ENCODE results near the gene NUP93.

NUP93 gene

DNA sequence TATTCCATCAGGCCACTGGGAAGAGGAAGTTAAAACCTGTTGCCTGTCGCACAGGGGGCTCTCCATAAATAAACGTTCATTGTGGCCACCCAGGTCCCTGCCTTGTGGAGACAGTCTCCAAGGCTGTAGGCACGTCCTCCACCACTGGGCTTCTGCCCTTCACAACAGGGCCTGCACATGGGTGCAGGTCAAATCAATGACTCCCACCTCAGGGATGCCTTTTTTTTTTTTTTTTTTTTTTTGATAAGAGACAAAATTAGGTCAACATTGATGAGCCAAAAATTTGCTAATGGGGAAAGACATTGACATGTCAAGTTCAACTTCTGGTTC lies 122.4 kb downstream of the NUP93 start:
- Histone ChIP-seq H3K9me3 (ENCODE audit: control insufficient read depth in 2 of 2, low read length in 2 of 2) (no peaks in the 10 kb centered on the region), H3K36me3 (ENCODE audit: control insufficient read depth in 2 of 2, insufficient read depth in 2 of 2, low read length in 2 of 2) (no peaks in the 10 kb centered on the region), H3K4me3 (ENCODE audit: low read length in 2 of 2) (no peak overlapping the region), H3K9ac (ENCODE audit: low read depth in 1 of 2, low read length in 2 of 2) (no peak overlapping the region), H3K4me1 (ENCODE audit: control insufficient read depth in 2 of 2, insufficient read depth in 2 of 2, low read length in 2 of 2) (peaks cover 0 to 3% of the 10 kb centered on the region in 2 donors), H3K27ac (ENCODE audit: low read depth in 2 of 2, low read length in 2 of 2) (no peak overlapping the region), H3K27me3 (ENCODE audit: control insufficient read depth in 2 of 2, insufficient read depth in 2 of 2, low read length in 2 of 2) (no peaks in the 10 kb centered on the region)

DNA sequence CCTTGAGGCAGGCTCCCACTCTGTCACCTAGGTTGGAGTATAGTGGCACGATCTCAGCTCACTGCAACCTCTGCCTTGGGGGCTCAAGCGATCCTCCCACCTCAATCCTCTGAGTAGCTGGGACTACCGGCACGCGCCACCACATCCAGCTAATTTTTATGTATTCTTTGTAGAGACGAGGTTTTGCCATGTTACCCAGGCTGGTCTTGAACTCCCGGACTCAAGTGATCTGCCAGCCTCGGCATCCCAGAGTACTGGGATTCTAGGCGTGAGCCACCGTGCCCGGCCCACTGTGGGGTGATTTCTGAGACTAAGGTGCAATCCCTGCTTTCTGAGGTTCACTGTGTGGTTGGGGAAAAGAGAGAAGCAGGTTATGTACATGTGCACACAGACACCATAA lies 123.0 kb downstream of the NUP93 start:
- Histone ChIP-seq H3K27me3 (ENCODE audit: control insufficient read depth in 2 of 2, insufficient read depth in 2 of 2, low read length in 2 of 2) (no peaks in the 10 kb centered on the region), H3K9ac (ENCODE audit: low read depth in 1 of 2, low read length in 2 of 2) (no peak overlapping the region), H3K27ac (ENCODE audit: low read depth in 2 of 2, low read length in 2 of 2) (no peak overlapping the region), H3K4me1 (ENCODE audit: control insufficient read depth in 2 of 2, insufficient read depth in 2 of 2, low read length in 2 of 2) (peaks cover 0 to 3% of the 10 kb centered on the region in 2 donors), H3K4me3 (ENCODE audit: low read length in 2 of 2) (no peak overlapping the region), H3K9me3 (ENCODE audit: control insufficient read depth in 2 of 2, low read length in 2 of 2) (no peaks in the 10 kb centered on the region), H3K36me3 (ENCODE audit: control insufficient read depth in 2 of 2, insufficient read depth in 2 of 2, low read length in 2 of 2) (no peaks in the 10 kb centered on the region)

DNA sequence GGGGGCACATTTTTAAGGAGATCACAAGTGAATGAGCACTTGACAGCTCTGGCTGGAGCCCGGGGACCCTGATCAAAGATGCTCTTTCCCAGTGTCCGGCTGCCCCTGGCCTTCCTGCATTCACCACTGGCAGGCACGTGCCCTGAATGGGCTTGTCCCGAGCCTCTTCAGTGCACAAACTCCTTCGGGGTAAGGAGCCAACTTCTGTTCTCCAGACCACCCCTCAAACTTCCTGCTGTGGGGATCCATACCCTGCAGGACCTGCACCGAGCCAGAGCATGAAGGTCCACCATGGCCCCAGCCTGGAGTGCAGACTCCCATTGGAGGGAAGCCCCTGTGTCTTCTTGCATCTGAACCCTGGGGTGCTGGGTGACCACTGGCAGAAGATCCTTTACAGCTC lies 125.3 kb downstream of the NUP93 start:
- no peaks in the 10 kb centered on the region for H3K36me3 ChIP-seq (ENCODE audit: control insufficient read depth in 2 of 2, insufficient read depth in 2 of 2, low read length in 2 of 2)
- H3K9me3 ChIP-seq (ENCODE audit: control insufficient read depth in 2 of 2, low read length in 2 of 2), result no peaks in the 10 kb centered on the region
- peaks cover 2 to 6% of the 10 kb centered on the region in 2 donors for H3K4me1 ChIP-seq (ENCODE audit: control insufficient read depth in 2 of 2, insufficient read depth in 2 of 2, low read length in 2 of 2)

DNA sequence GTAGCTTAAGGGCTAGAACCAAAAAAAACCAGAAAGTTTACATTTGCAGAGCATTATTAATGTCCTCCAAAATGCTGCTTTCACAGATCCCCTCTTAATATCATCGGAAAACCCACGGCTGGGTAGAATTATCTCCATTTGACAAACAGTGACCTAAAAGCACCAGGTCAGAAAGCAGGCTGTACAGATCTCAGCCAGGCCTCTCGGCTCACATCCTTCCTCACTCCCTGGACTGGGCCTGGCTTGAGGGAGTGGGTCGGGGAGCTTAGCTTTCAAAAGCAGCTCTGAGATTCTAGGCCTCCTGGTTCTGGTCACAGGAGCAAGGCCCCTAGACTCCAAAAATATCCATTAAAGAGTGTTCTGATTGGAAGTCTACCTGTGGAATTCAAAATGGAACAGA lies 126.0 kb downstream of the NUP93 start:
- no peaks in the 10 kb centered on the region for H3K27me3 ChIP-seq (ENCODE audit: control insufficient read depth in 2 of 2, insufficient read depth in 2 of 2, low read length in 2 of 2)
- no peak overlapping the region for H3K9ac ChIP-seq (ENCODE audit: low read depth in 1 of 2, low read length in 2 of 2)
- no peak overlapping the region for H3K4me3 ChIP-seq (ENCODE audit: low read length in 2 of 2)
- peaks cover 3 to 6% of the 10 kb centered on the region in 2 donors for H3K4me1 ChIP-seq (ENCODE audit: control insufficient read depth in 2 of 2, insufficient read depth in 2 of 2, low read length in 2 of 2)
- no peak overlapping the region for H3K27ac ChIP-seq (ENCODE audit: low read depth in 2 of 2, low read length in 2 of 2)
- H3K36me3 ChIP-seq (ENCODE audit: control insufficient read depth in 2 of 2, insufficient read depth in 2 of 2, low read length in 2 of 2), result no peaks in the 10 kb centered on the region
- H3K9me3 ChIP-seq (ENCODE audit: control insufficient read depth in 2 of 2, low read length in 2 of 2), result no peaks in the 10 kb centered on the region

More for the DNA sequence above, 125.3 kb downstream of the NUP93 start:
- Histone ChIP-seq H3K27ac (ENCODE audit: low read depth in 2 of 2, low read length in 2 of 2) (no peak overlapping the region), H3K27me3 (ENCODE audit: control insufficient read depth in 2 of 2, insufficient read depth in 2 of 2, low read length in 2 of 2) (no peaks in the 10 kb centered on the region), H3K9ac (ENCODE audit: low read depth in 1 of 2, low read length in 2 of 2) (no peak overlapping the region), H3K4me3 (ENCODE audit: low read length in 2 of 2) (no peak overlapping the region)

DNA sequence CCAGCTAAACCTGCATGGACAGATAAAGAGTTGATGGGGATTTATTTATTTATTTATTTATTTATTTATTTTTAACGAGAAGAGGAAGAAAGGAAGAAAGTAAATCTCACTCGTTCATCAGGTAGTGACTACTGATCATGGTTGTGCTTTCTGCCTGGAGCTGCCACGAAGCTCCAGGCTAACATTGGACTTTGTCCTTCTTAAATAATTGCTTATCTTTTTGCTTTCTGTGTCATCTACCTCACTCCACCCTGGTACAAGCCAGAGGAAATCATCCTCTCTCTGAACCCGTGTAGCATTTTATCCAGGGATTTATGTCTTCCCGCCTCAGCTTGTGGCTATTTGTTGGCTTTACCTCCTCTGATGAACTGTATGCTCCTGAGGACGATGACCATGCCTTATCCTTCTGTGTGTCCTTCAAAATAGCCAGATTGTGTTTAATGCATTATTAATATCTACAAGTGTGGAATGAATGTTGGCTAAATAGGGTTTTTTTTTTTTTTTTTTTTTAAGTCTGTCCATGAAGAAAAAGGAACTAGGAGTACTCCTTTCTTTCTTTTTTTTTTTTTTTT lies 127.0 kb downstream of the NUP93 start:
- no peak overlapping the region for H3K4me3 ChIP-seq (ENCODE audit: low read length in 2 of 2)
- no peak overlapping the region for H3K27ac ChIP-seq (ENCODE audit: low read depth in 2 of 2, low read length in 2 of 2)

DNA sequence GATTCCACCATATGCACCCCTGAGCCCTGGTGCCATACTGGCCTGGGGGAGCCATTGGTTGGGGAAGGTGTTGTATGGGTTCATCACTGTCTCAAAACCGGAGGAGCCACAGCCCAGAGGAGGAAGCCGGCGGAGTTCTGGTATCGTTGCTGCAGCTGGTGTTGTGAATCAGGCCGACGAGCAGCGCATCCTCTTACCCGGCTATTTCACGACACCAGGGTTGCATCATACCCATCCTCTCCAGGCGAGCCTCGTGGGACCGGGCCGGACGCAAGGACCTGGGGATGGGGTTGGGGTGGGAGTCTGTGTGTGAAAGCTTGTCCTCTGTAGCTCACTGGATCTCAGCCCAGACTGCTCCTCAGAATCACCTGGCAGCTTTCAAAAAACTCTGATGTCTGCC lies 128.4 kb downstream of the NUP93 start:
- peaks cover 3 to 8% of the 10 kb centered on the region in 2 donors for H3K4me1 ChIP-seq (ENCODE audit: control insufficient read depth in 2 of 2, insufficient read depth in 2 of 2, low read length in 2 of 2)
- H3K9ac ChIP-seq (ENCODE audit: low read depth in 1 of 2, low read length in 2 of 2), result no peak overlapping the region
- H3K27ac ChIP-seq (ENCODE audit: low read depth in 2 of 2, low read length in 2 of 2), result no peak overlapping the region
- H3K27me3 ChIP-seq (ENCODE audit: control insufficient read depth in 2 of 2, insufficient read depth in 2 of 2, low read length in 2 of 2), result no peaks in the 10 kb centered on the region
- no peaks in the 10 kb centered on the region for H3K36me3 ChIP-seq (ENCODE audit: control insufficient read depth in 2 of 2, insufficient read depth in 2 of 2, low read length in 2 of 2)
- H3K9me3 ChIP-seq (ENCODE audit: control insufficient read depth in 2 of 2, low read length in 2 of 2), result no peaks in the 10 kb centered on the region
- H3K4me3 ChIP-seq (ENCODE audit: low read length in 2 of 2), result no peak overlapping the region

More for the DNA sequence above, 127.0 kb downstream of the NUP93 start:
- Histone ChIP-seq H3K4me1 (ENCODE audit: control insufficient read depth in 2 of 2, insufficient read depth in 2 of 2, low read length in 2 of 2) (peaks cover 3 to 8% of the 10 kb centered on the region in 2 donors), H3K9me3 (ENCODE audit: control insufficient read depth in 2 of 2, low read length in 2 of 2) (no peaks in the 10 kb centered on the region), H3K36me3 (ENCODE audit: control insufficient read depth in 2 of 2, insufficient read depth in 2 of 2, low read length in 2 of 2) (no peaks in the 10 kb centered on the region), H3K9ac (ENCODE audit: low read depth in 1 of 2, low read length in 2 of 2) (no peak overlapping the region), H3K27me3 (ENCODE audit: control insufficient read depth in 2 of 2, insufficient read depth in 2 of 2, low read length in 2 of 2) (no peaks in the 10 kb centered on the region)

DNA sequence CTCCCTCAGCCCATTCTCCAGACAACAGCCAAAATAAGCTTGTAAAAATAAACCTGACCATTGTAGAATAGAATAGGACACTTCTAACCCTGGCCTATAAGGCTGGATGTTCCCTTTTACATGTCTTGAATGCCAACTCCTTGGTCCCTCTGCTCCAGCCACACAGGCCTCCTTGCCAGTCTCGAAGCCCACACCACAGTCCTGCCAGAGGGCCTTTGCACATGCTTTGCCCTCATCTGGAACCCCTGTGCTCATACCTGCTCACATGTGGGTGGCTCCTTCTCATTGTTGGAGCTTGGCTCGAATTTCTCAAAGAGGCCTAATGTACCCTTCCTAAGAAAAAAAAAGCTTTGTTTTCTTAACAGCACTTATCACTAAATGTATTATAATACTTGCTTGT lies 129.7 kb downstream of the NUP93 start:
- Histone ChIP-seq H3K36me3 (ENCODE audit: control insufficient read depth in 2 of 2, insufficient read depth in 2 of 2, low read length in 2 of 2) (no peaks in the 10 kb centered on the region), H3K9me3 (ENCODE audit: control insufficient read depth in 2 of 2, low read length in 2 of 2) (no peaks in the 10 kb centered on the region), H3K4me3 (ENCODE audit: low read length in 2 of 2) (no peak overlapping the region), H3K4me1 (ENCODE audit: control insufficient read depth in 2 of 2, insufficient read depth in 2 of 2, low read length in 2 of 2) (peaks cover 3 to 8% of the 10 kb centered on the region in 2 donors), H3K27ac (ENCODE audit: low read depth in 2 of 2, low read length in 2 of 2) (no peak overlapping the region), H3K27me3 (ENCODE audit: control insufficient read depth in 2 of 2, insufficient read depth in 2 of 2, low read length in 2 of 2) (no peaks in the 10 kb centered on the region), H3K9ac (ENCODE audit: low read depth in 1 of 2, low read length in 2 of 2) (no peak overlapping the region)

DNA sequence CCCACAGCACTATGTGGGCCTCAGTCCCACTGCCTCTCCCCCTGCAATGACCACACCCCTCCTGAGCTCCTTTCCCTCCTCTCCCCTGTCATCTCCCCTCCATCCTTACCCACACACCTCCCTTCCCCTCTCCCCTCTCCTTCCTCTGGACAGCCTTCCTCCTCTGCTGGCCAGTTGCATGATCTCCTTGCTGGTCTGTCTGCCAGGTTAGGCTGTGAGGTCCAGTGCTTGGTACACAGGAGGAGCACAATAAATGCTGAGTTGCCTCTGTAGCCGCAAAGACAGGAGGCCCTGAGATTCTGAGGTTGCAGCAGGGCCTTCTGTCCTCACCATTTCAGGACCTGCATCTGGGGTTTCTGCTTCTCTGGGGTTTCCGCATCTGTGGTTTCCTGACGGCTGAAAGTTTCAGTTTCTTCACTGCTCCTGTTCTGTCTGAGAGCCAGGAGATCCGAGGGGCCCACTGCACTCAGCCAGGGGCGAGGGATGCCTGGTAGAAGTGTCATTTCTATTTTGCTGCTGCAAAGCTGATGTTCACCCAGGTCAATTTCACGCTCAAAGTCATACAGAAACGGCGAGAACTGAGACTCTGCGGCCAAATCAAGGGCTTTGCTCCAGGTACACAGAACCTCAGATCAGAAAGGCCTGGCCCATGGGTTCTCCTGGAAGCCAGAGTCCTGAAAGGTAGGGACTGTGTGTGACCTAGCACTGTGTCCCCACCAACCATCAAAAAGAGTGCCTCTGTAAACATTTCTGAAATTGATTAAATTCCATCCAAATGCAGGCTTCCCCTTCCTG lies 130.5 kb downstream of the NUP93 start:
- Histone ChIP-seq H3K9ac (ENCODE audit: low read depth in 1 of 2, low read length in 2 of 2) (no peak overlapping the region), H3K4me3 (ENCODE audit: low read length in 2 of 2) (no peak overlapping the region), H3K4me1 (ENCODE audit: control insufficient read depth in 2 of 2, insufficient read depth in 2 of 2, low read length in 2 of 2) (peaks cover 3 to 8% of the 10 kb centered on the region in 2 donors), H3K9me3 (ENCODE audit: control insufficient read depth in 2 of 2, low read length in 2 of 2) (no peaks in the 10 kb centered on the region), H3K36me3 (ENCODE audit: control insufficient read depth in 2 of 2, insufficient read depth in 2 of 2, low read length in 2 of 2) (no peaks in the 10 kb centered on the region), H3K27ac (ENCODE audit: low read depth in 2 of 2, low read length in 2 of 2) (no peak overlapping the region), H3K27me3 (ENCODE audit: control insufficient read depth in 2 of 2, insufficient read depth in 2 of 2, low read length in 2 of 2) (no peaks in the 10 kb centered on the region)

DNA sequence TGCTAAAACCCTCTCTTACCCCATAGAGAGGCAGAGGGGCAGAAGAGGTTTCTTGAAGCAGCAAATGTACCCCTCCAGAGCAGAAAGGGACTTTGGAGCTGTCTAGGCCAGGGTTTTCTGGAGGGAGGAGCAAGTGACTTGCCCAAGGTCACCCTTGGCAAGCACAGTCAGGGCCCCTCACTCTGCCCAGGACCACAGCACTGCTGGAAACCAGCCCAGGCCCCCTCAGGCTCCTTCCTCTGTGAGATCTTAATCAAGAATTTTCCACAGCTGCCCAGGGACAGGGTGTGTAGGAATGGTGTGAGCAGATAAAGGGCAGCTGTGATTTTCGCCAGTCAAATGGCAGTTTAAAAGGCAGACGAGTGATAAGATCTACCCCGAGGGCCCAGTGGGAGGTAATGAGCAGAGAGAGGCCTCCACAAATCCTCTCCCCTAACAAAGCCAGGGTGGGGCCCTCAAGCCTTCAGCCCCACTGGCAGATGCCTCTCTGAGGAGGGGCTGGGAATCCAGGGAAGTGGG lies 131.2 kb downstream of the NUP93 start:
- no peaks in the 10 kb centered on the region for H3K27me3 ChIP-seq (ENCODE audit: control insufficient read depth in 2 of 2, insufficient read depth in 2 of 2, low read length in 2 of 2)
- H3K9me3 ChIP-seq (ENCODE audit: control insufficient read depth in 2 of 2, low read length in 2 of 2), result no peaks in the 10 kb centered on the region
- no peaks in the 10 kb centered on the region for H3K36me3 ChIP-seq (ENCODE audit: control insufficient read depth in 2 of 2, insufficient read depth in 2 of 2, low read length in 2 of 2)
- peaks cover 3 to 8% of the 10 kb centered on the region in 2 donors for H3K4me1 ChIP-seq (ENCODE audit: control insufficient read depth in 2 of 2, insufficient read depth in 2 of 2, low read length in 2 of 2)
- no peak overlapping the region for H3K4me3 ChIP-seq (ENCODE audit: low read length in 2 of 2)
- no peak overlapping the region for H3K27ac ChIP-seq (ENCODE audit: low read depth in 2 of 2, low read length in 2 of 2)
- H3K9ac ChIP-seq (ENCODE audit: low read depth in 1 of 2, low read length in 2 of 2), result no peak overlapping the region

DNA sequence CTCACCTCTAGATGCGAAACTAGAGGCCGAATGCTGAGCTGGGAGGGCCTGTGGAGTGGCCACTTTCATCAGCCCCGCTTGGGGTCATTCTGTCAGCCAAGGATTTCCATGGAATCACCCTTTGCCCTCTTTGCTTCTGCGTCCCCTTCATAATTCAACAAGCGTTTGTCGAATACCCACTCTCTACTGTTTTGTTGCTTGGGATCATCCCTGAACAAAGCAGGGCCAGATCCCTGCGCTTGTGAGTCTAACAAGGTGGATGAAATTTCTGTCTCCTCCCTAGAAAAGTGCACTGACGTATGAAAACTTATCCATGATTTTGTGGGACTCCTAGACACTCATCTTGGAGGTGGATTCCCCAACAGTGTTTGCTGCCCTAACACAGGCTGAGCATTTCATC lies 131.8 kb downstream of the NUP93 start:
- Histone ChIP-seq H3K27ac (ENCODE audit: low read depth in 2 of 2, low read length in 2 of 2) (no peak overlapping the region), H3K9ac (ENCODE audit: low read depth in 1 of 2, low read length in 2 of 2) (no peak overlapping the region), H3K9me3 (ENCODE audit: control insufficient read depth in 2 of 2, low read length in 2 of 2) (no peaks in the 10 kb centered on the region), H3K36me3 (ENCODE audit: control insufficient read depth in 2 of 2, insufficient read depth in 2 of 2, low read length in 2 of 2) (no peaks in the 10 kb centered on the region), H3K4me1 (ENCODE audit: control insufficient read depth in 2 of 2, insufficient read depth in 2 of 2, low read length in 2 of 2) (peaks cover 3 to 8% of the 10 kb centered on the region in 2 donors), H3K4me3 (ENCODE audit: low read length in 2 of 2) (no peak overlapping the region), H3K27me3 (ENCODE audit: control insufficient read depth in 2 of 2, insufficient read depth in 2 of 2, low read length in 2 of 2) (no peaks in the 10 kb centered on the region)

Measured in mucosa of rectum (tissue), 2 donors.